ENCODE results near the gene SNIP1. TPM values are rescaled to one million over a fixed set of nuclear protein-coding genes. Genes with fewer than 3 reads are reported as not detected.
A peak's percentile ranks its signal among the peaks of the same experiment; 100 is the strongest.

SNIP1 gene
- total RNA-seq, 1 experiment from 2014 or later, result 18.3 TPM

GRCh38 chr1:37515185-37516034 is 38.7 kb downstream of the SNIP1 start:
- H3K4me1 ChIP-seq (ENCODE audit: insufficient read depth, low read length, poor library complexity, severe bottlenecking), result no peaks in the 10 kb centered on the region
- no peak for TF ChIP-seq EZH2 (IDR thresholded peaks at IDR 0.05; ENCODE audit: borderline replicate concordance, low read depth, low read length, poor library complexity, severe bottlenecking)
- TF ChIP-seq CTCF (conservative IDR thresholded peaks at IDR 0.05; ENCODE audit: low read depth, low read length), result no peak
- ChIA-PET CTCF (interaction anchor here (0.6 to 1.2 kb wide), 8 partner anchors 13 to 176 kb away, joined by 3 to 6 read pairs (median 4); no protein-coding TSS in a partner anchor), POLR2A (ENCODE audit: low non-redundant PET) (no interaction called here)
- peaks cover 25% of the 10 kb centered on the region for H3K36me3 ChIP-seq (ENCODE audit: insufficient read depth, low read length, poor library complexity, severe bottlenecking)
- peak overlapping the region; percentile 92 for H3K27ac ChIP-seq (ENCODE audit: low read depth, low read length, poor library complexity, severe bottlenecking)
- peak overlapping the region; percentile 99 for H3K4me3 ChIP-seq (ENCODE audit: low read depth, low read length, poor library complexity, severe bottlenecking)
- no peaks in the 10 kb centered on the region for H3K27me3 ChIP-seq (replicated peaks; ENCODE audit: insufficient read depth, low read depth, low read length, poor library complexity)
- intact Hi-C loops (cut with micrococcal nuclease; ENCODE audit: unreplicated experiment), result no loop called here
- H3K9me3 ChIP-seq (ENCODE audit: low read depth, low read length, poor library complexity, severe bottlenecking), result no peaks in the 10 kb centered on the region
- BruUV-seq (replicated peaks), result TSS peak; percentile 96
- no peak for DNase-seq (ENCODE audit: low spot score)

- ChIA-PET CTCF (interaction anchor here (0.5 to 1.2 kb wide), 12 partner anchors 12 to 1512 kb away, joined by 3 to 19 read pairs (median 4); partner anchors contain the start of gene NDUFS5), POLR2A (ENCODE audit: low non-redundant PET) (interaction anchor here (0.6 to 0.7 kb wide), 4 partner anchors 66 to 1290 kb away, joined by 3 to 15 read pairs (median 10); no protein-coding TSS in a partner anchor)
- peak within 1 kb of the TSS; percentile 92 for H3K27ac ChIP-seq (ENCODE audit: low read depth, low read length, poor library complexity, severe bottlenecking)
- peak; percentile 88 for DNase-seq (ENCODE audit: low spot score)
- H3K36me3 ChIP-seq (ENCODE audit: insufficient read depth, low read length, poor library complexity, severe bottlenecking), result peaks cover 25% of the 10 kb centered on the region
- no TSS peak for BruUV-seq (replicated peaks)
- intact Hi-C loops (cut with micrococcal nuclease; ENCODE audit: unreplicated experiment), result no loop called here
- H3K27me3 ChIP-seq (replicated peaks; ENCODE audit: insufficient read depth, low read depth, low read length, poor library complexity), result no peaks in the 10 kb centered on the region
- TF ChIP-seq CTCF (conservative IDR thresholded peaks at IDR 0.05; ENCODE audit: low read depth, low read length), result peak; percentile 54
- no peak for TF ChIP-seq EZH2 (IDR thresholded peaks at IDR 0.05; ENCODE audit: borderline replicate concordance, low read depth, low read length, poor library complexity, severe bottlenecking)
- no peaks in the 10 kb centered on the region for H3K9me3 ChIP-seq (ENCODE audit: low read depth, low read length, poor library complexity, severe bottlenecking)
- H3K4me1 ChIP-seq (ENCODE audit: insufficient read depth, low read length, poor library complexity, severe bottlenecking), result no peaks in the 10 kb centered on the region
- peak within 1 kb of the TSS; percentile 99 for H3K4me3 ChIP-seq (ENCODE audit: low read depth, low read length, poor library complexity, severe bottlenecking)
Measured at GRCh38 chr1:37514350-37515184, 39.5 kb downstream of the SNIP1 start, which contains the start of gene MEAF6. Gene MEAF6 (minus strand): TSS chr1:37514766. CDS start chr1:37514746, 20 bp downstream.

DNA sequence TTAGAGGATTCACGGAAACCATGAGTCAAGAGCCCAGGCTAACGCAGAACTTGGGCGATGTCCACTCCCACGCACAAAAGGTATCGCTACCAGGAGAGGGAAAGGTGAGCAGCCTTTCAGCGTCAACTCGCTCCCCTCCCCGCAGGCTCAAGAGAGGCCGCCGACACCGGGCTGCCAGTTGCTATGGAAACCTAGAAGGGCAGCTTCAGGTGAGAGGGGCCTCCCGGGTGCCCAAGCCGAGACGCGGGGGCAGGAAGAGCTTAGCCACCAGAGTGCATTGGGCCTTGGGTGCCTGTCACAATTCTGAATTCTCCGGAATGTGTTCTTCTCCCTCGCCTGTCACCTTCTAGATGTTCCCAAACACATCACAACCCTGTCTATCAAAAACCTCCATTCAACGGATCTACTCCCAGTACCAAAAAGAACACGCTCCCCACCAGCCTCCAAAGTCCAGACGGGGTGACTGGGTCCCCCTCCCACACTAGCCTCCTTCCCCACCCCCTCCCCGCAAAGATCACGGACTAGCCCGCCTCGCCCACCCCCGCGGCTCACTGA is 40.2 kb downstream of the SNIP1 start:
- no TSS peak for BruUV-seq (replicated peaks)
- Histone ChIP-seq H3K9me3 (ENCODE audit: low read depth, low read length, poor library complexity, severe bottlenecking) (no peaks in the 10 kb centered on the region), H3K27ac (ENCODE audit: low read depth, low read length, poor library complexity, severe bottlenecking) (peak overlapping the region; percentile 92), H3K27me3 (replicated peaks; ENCODE audit: insufficient read depth, low read depth, low read length, poor library complexity) (no peaks in the 10 kb centered on the region), H3K4me3 (ENCODE audit: low read depth, low read length, poor library complexity, severe bottlenecking) (peak overlapping the region; percentile 99), H3K4me1 (ENCODE audit: insufficient read depth, low read length, poor library complexity, severe bottlenecking) (no peaks in the 10 kb centered on the region), H3K36me3 (ENCODE audit: insufficient read depth, low read length, poor library complexity, severe bottlenecking) (peaks cover 29% of the 10 kb centered on the region)
- TF ChIP-seq EZH2 (IDR thresholded peaks at IDR 0.05; ENCODE audit: borderline replicate concordance, low read depth, low read length, poor library complexity, severe bottlenecking), result no peak
- no peak for TF ChIP-seq CTCF (conservative IDR thresholded peaks at IDR 0.05; ENCODE audit: low read depth, low read length)
- DNase-seq (ENCODE audit: low spot score), result peak; percentile 17
- intact Hi-C loops (cut with micrococcal nuclease; ENCODE audit: unreplicated experiment), result no loop called here
- ChIA-PET POLR2A (ENCODE audit: low non-redundant PET) (interaction anchor here (0.6 to 0.7 kb wide), 3 partner anchors 65 to 660 kb away, joined by 3 to 15 read pairs (median 7); no protein-coding TSS in a partner anchor), CTCF (interaction anchor here (0.5 to 1.2 kb wide), 7 partner anchors 11 to 1512 kb away, joined by 3 to 19 read pairs (median 4); partner anchors contain the start of gene NDUFS5)

Data from A673 (cell line).